K562 (cell line): ENCODE results near the gene SPATA32.

Source experiments
- CHD1 ChIP-seq: fragments of 200-600 bp; sonication (generic); IDR thresholded peaks from one replicate; pipeline ENCODE4 v1.6.1; 2012; ENCODE audit warnings: mild to moderate bottlenecking, moderate library complexity, low read length, inconsistent platforms
- DPF2 ChIP-seq: fragments of 450-650 bp; IDR thresholded peaks from 2 replicates; pipeline ENCODE4 v1.6.1; 2016
- EP300 ChIP-seq: IDR thresholded peaks from 2 replicates; pipeline ENCODE4 v1.6.1; 2012; ENCODE audit warnings: low read length, improper control_type of control experiment
- GATA2 ChIP-seq: sonication (generic); formaldehyde crosslinking; IDR thresholded peaks from 2 replicates; pipeline ENCODE4 v1.4.0; 2020; ENCODE audit warnings: mild to moderate bottlenecking, missing genetic modification reagents
- HNRNPK ChIP-seq: fragments of 200-400 bp; formaldehyde crosslinking; IDR thresholded peaks from one replicate; pipeline ENCODE4 v1.6.1; 2018; ENCODE audit warnings: mild to moderate bottlenecking, low read depth, low read length; ENCODE audit not compliant: poor library complexity, severe bottlenecking
- MXI1 ChIP-seq: IDR thresholded peaks from 2 replicates; pipeline ENCODE4 v1.6.1; 2011; ENCODE audit warnings: low read depth, mild to moderate bottlenecking, improper control_type of control experiment, low read length
- POLR2AphosphoS5 ChIP-seq: IDR thresholded peaks from 2 replicates; pipeline ENCODE4 v1.6.1; 2011; ENCODE audit warnings: mild to moderate bottlenecking, low read depth, low read length, moderate library complexity; ENCODE audit not compliant: control insufficient read depth, insufficient read depth
- RFX1 ChIP-seq: fragments of 450-650 bp; IDR thresholded peaks from 2 replicates; pipeline ENCODE4 v1.6.1; 2016; ENCODE audit warnings: mild to moderate bottlenecking, moderate library complexity
- SMC3 ChIP-seq: conservative IDR thresholded peaks from 2 replicates; pipeline ENCODE4 v1.6.1; 2011; ENCODE audit warnings: low read depth, low read length, improper control_type of control experiment; ENCODE audit not compliant: insufficient read depth
- U2AF1 ChIP-seq: fragments of 200-400 bp; formaldehyde crosslinking; optimal IDR thresholded peaks from 2 replicates; pipeline ENCODE3; 2017; ENCODE audit warnings: mild to moderate bottlenecking, low read depth, low read length, moderate library complexity
- ZBTB7A ChIP-seq: IDR thresholded peaks from 2 replicates; pipeline ENCODE4 v1.6.1; 2011; ENCODE audit warnings: low read depth, mild to moderate bottlenecking, low read length, moderate library complexity, borderline replicate concordance; ENCODE audit not compliant: control insufficient read depth
- TF ChIP-seq, protein P1 (sequence below), 3 experiments: IDR thresholded peaks in 2 of 3; conservative IDR thresholded peaks in 1 of 3; 2 replicates each; pipeline ENCODE4 v1.5.1; 2011 to 2012; ENCODE audit warnings: low read length in 3 of 3, mild to moderate bottlenecking in 3 of 3, control low read depth in 2 of 3, improper control_type of control experiment in 1 of 3, inconsistent platforms in 1 of 3, low read depth in 1 of 3, mixed read lengths in 1 of 3, moderate library complexity in 1 of 3; ENCODE audit not compliant: insufficient read depth in 2 of 3
- TF ChIP-seq, protein P2 (sequence below), 2 experiments: fragments of 450-650 bp in 1 of 2; sonication (generic) in 1 of 2; formaldehyde crosslinking in 1 of 2; IDR thresholded peaks in 1 of 2; conservative IDR thresholded peaks in 1 of 2; 2 replicates each; pipeline versions ENCODE4 v1.6.1 to v1.8.1; 2016 to 2023; ENCODE audit warnings: mild to moderate bottlenecking in 2 of 2, moderate library complexity in 2 of 2, inconsistent platforms in 1 of 2, missing genetic modification reagents in 1 of 2

GRCh38 chr17:45292696-45293412, 31.0 kb upstream of the SPATA32 start:
- no peak for TF ChIP-seq HNRNPK
- TF ChIP-seq, protein P1, sequence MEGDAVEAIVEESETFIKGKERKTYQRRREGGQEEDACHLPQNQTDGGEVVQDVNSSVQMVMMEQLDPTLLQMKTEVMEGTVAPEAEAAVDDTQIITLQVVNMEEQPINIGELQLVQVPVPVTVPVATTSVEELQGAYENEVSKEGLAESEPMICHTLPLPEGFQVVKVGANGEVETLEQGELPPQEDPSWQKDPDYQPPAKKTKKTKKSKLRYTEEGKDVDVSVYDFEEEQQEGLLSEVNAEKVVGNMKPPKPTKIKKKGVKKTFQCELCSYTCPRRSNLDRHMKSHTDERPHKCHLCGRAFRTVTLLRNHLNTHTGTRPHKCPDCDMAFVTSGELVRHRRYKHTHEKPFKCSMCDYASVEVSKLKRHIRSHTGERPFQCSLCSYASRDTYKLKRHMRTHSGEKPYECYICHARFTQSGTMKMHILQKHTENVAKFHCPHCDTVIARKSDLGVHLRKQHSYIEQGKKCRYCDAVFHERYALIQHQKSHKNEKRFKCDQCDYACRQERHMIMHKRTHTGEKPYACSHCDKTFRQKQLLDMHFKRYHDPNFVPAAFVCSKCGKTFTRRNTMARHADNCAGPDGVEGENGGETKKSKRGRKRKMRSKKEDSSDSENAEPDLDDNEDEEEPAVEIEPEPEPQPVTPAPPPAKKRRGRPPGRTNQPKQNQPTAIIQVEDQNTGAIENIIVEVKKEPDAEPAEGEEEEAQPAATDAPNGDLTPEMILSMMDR (IDR thresholded peaks at IDR 0.05 in 2 of 3, conservative IDR thresholded peaks at IDR 0.05 in 1 of 3; ENCODE audit: insufficient read depth in 2 of 3, low read depth in 1 of 3, low read length in 3 of 3), result no peak
- TF ChIP-seq, protein P2, sequence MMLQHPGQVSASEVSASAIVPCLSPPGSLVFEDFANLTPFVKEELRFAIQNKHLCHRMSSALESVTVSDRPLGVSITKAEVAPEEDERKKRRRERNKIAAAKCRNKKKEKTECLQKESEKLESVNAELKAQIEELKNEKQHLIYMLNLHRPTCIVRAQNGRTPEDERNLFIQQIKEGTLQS (IDR thresholded peaks at IDR 0.05), result no peak
- TF ChIP-seq, protein P2 (CRISPR knock-in tag; conservative IDR thresholded peaks at IDR 0.05), result no peak
- no peak for TF ChIP-seq RFX1
- TF ChIP-seq U2AF1, result no peak
- no peak for TF ChIP-seq CHD1
- no peak for TF ChIP-seq GATA2
- TF ChIP-seq POLR2AphosphoS5, result no peak
- TF ChIP-seq SMC3, result no peak
- TF ChIP-seq MXI1, result no peak
- TF ChIP-seq DPF2, result no peak
- no peak for TF ChIP-seq ZBTB7A
- no peak for TF ChIP-seq EP300
